ENCODE data around the gene NHEJ1. TPM values are rescaled to one million over a fixed set of nuclear protein-coding genes. Genes with fewer than 3 reads are reported as not detected.

NHEJ1 gene
- total and polyA plus RNA-seq, 2 donors (not counting 3 experiments of a cell fraction or from before 2014, with no cell fraction given): 12.8 to 12.9 TPM

- no peak overlapping the region for H3K27ac ChIP-seq (ENCODE audit: insufficient read depth, low read depth, low read length)
- FAIRE-seq (no peak), DNase-seq (ENCODE audit: low read depth, low spot score) (no peak)
- H3K9me3 ChIP-seq (replicated peaks; ENCODE audit: control insufficient read depth, insufficient read depth, low read length): no peaks in the 10 kb centered on the region
- dilution Hi-C loops (cut with MboI; ENCODE audit: extremely low pct_ligation_motif_present, low sequenced_read_pairs) (no loop called here), intact Hi-C loops (cut with micrococcal nuclease) (loop anchor here (1.0 to 5.0 kb wide), 6 partner anchors 46 to 240 kb away; partner anchors contain the start of gene ABCB6)
- no peak overlapping the region for H3K9ac ChIP-seq (replicated peaks; ENCODE audit: extremely low read depth, insufficient read depth, low read length)
- no peaks in the 10 kb centered on the region for H3K9me1 ChIP-seq (replicated peaks; ENCODE audit: control insufficient read depth, extremely low read depth, insufficient read depth, low read length)
- no TSS peak for BruUV-seq (replicated peaks)
- no peak overlapping the region for H2AFZ ChIP-seq (ENCODE audit: low read depth, low read length)
- no peaks in the 10 kb centered on the region for H3K79me2 ChIP-seq (ENCODE audit: control insufficient read depth, insufficient read depth, low read length)
- no peak for TF ChIP-seq MAX (IDR thresholded peaks at IDR 0.05; ENCODE audit: insufficient read depth, insufficient read length)
- peak; percentile 76 for TF ChIP-seq EZH2 (IDR thresholded peaks at IDR 0.05; ENCODE audit: borderline replicate concordance, low read depth, low read length, severe bottlenecking)
- TF ChIP-seq FOS (IDR thresholded peaks at IDR 0.05; ENCODE audit: borderline replicate concordance, insufficient read depth, low read length): no peak
- ChIA-PET POLR2A (no interaction called here), CTCF (interaction anchor here (0.6 to 6.8 kb wide), 40 partner anchors 7 to 472 kb away, joined by 3 to 178 read pairs (median 4); no protein-coding TSS in a partner anchor)
- H3K27me3 ChIP-seq (ENCODE audit: control insufficient read depth in 2 of 2, insufficient read depth in 2 of 2, low read length in 2 of 2): peaks cover 56 to 74% of the 10 kb centered on the region in 2 experiments
- no peak overlapping the region for H3K4me2 ChIP-seq (ENCODE audit: insufficient read depth, low read length)
- H3K4me3 ChIP-seq (replicated peaks in 1 of 3; ENCODE audit: insufficient read depth in 1 of 3, low read depth in 1 of 3, low read length in 3 of 3): no peak overlapping the region
- no peaks in the 10 kb centered on the region for H4K20me1 ChIP-seq (replicated peaks; ENCODE audit: control insufficient read depth, extremely low read depth, insufficient read depth, low read length)
- no peaks in the 10 kb centered on the region for H3K36me3 ChIP-seq (ENCODE audit: control insufficient read depth in 2 of 2, extremely low read depth in 1 of 2, insufficient read depth in 2 of 2, low read length in 2 of 2)
- H3K4me1 ChIP-seq (ENCODE audit: control insufficient read depth, extremely low read depth, insufficient read depth, low read length): no peaks in the 10 kb centered on the region
These were observed 101.9 kb downstream of the NHEJ1 start for GRCh38 chr2:219058541-219059374.

GRCh38 chr2:219057709-219058540 lies 102.7 kb downstream of the NHEJ1 start:
- no peak overlapping the region for H2AFZ ChIP-seq (ENCODE audit: low read depth, low read length)
- ChIA-PET CTCF (interaction anchor here (0.6 to 6.8 kb wide), 37 partner anchors 8 to 473 kb away, joined by 3 to 178 read pairs (median 4); no protein-coding TSS in a partner anchor), POLR2A (no interaction called here)
- dilution Hi-C loops (cut with MboI; ENCODE audit: extremely low pct_ligation_motif_present, low sequenced_read_pairs) (no loop called here), intact Hi-C loops (cut with micrococcal nuclease) (loop anchor here (1.0 to 5.0 kb wide), 6 partner anchors 47 to 240 kb away; partner anchors contain the start of gene ABCB6)
- H3K4me1 ChIP-seq (ENCODE audit: control insufficient read depth, extremely low read depth, insufficient read depth, low read length): no peaks in the 10 kb centered on the region
- DNase-seq (ENCODE audit: low read depth, low spot score) (peak; percentile 60), FAIRE-seq (peak; percentile 83)
- no peaks in the 10 kb centered on the region for H4K20me1 ChIP-seq (replicated peaks; ENCODE audit: control insufficient read depth, extremely low read depth, insufficient read depth, low read length)
- H3K36me3 ChIP-seq (ENCODE audit: control insufficient read depth in 2 of 2, extremely low read depth in 1 of 2, insufficient read depth in 2 of 2, low read length in 2 of 2): no peaks in the 10 kb centered on the region
- no peaks in the 10 kb centered on the region for H3K9me3 ChIP-seq (replicated peaks; ENCODE audit: control insufficient read depth, insufficient read depth, low read length)
- H3K4me3 ChIP-seq (replicated peaks in 1 of 3; ENCODE audit: insufficient read depth in 1 of 3, low read depth in 1 of 3, low read length in 3 of 3): no peak overlapping the region
- no peaks in the 10 kb centered on the region for H3K9me1 ChIP-seq (replicated peaks; ENCODE audit: control insufficient read depth, extremely low read depth, insufficient read depth, low read length)
- H3K27me3 ChIP-seq (ENCODE audit: control insufficient read depth in 2 of 2, insufficient read depth in 2 of 2, low read length in 2 of 2): peaks cover 52 to 66% of the 10 kb centered on the region in 2 experiments
- H3K9ac ChIP-seq (replicated peaks; ENCODE audit: extremely low read depth, insufficient read depth, low read length): no peak overlapping the region
- TF ChIP-seq MAX (IDR thresholded peaks at IDR 0.05; ENCODE audit: insufficient read depth, insufficient read length) (no peak), CTCF (IDR thresholded peaks at IDR 0.05; ENCODE audit: extremely low read depth in 1 of 2, insufficient read depth in 1 of 2, low read depth in 1 of 2, low read length in 2 of 2) (peak; percentile 85 to 94), POLR2A (IDR thresholded peaks at IDR 0.05; ENCODE audit: low read depth, low read length) (no peak), GATA2 (IDR thresholded peaks at IDR 0.05; ENCODE audit: insufficient read depth, insufficient read length, low read depth, low read length) (no peak), EZH2 (IDR thresholded peaks at IDR 0.05; ENCODE audit: borderline replicate concordance, low read depth, low read length, severe bottlenecking) (peak; percentile 89)
- no peaks in the 10 kb centered on the region for H3K79me2 ChIP-seq (ENCODE audit: control insufficient read depth, insufficient read depth, low read length)
- H3K4me2 ChIP-seq (ENCODE audit: insufficient read depth, low read length): no peak overlapping the region
- no peak overlapping the region for H3K27ac ChIP-seq (ENCODE audit: insufficient read depth, low read depth, low read length)
- BruUV-seq (replicated peaks): no TSS peak
